Left renal pelvis (tissue), 4 donors: Measurements from ENCODE around the gene GSAP. TPM values are rescaled to one million over a fixed set of nuclear protein-coding genes. Genes with fewer than 3 reads are reported as not detected.

Source experiments
- DNase-seq, 4 donors: peaks; one replicate each; pipeline ENCODE4 v3.0.0-alpha.2; 2013; ENCODE audit warnings: low read depth in 4 of 4, low spot score in 3 of 4
- polyA plus RNA-seq, 4 donors: library from polyadenylated mRNA; unstranded; fragments of 120-200 nt; gene quantifications; one replicate each; pipeline ENCODE4 v1.2.1, GENCODE V29; 2013; ENCODE audit not compliant: insufficient read length in 4 of 4

GSAP gene
- polyA plus RNA-seq, 4 donors = 8.5 to 13.3 (median 12.0) TPM

GRCh38 chr7:77441046-77441445, 24.9 kb upstream of the GSAP start:
- no peak for DNase-seq

- DNase-seq = no peak
Measured at GRCh38 chr7:77439572-77439971, 23.4 kb upstream of the GSAP start.

- no peak for DNase-seq
Measured at GRCh38 chr7:77438131-77438530, 22.0 kb upstream of the GSAP start.

- no peak for DNase-seq
Measured at GRCh38 chr7:77434570-77435275, 18.6 kb upstream of the GSAP start.

GRCh38 chr7:77433901-77434300, 17.8 kb upstream of the GSAP start:
- no peak for DNase-seq

GRCh38 chr7:77430927-77431326, 14.8 kb upstream of the GSAP start:
- no peak for DNase-seq

- DNase-seq = no peak
Measured at GRCh38 chr7:77428777-77429231, 12.7 kb upstream of the GSAP start.

GRCh38 chr7:77427996-77428603, 12.0 kb upstream of the GSAP start:
- no peak for DNase-seq

- no peak for DNase-seq
Measured at GRCh38 chr7:77426521-77427051, 10.4 kb upstream of the GSAP start.

- no peak for DNase-seq
Measured at GRCh38 chr7:77426052-77426404, 9.9 kb upstream of the GSAP start.

- DNase-seq = no peak
Measured at GRCh38 chr7:77425101-77426051, 9.2 kb upstream of the GSAP start.

- DNase-seq = no peak
Measured at GRCh38 chr7:77422500-77422899, 6.4 kb upstream of the GSAP start.

- DNase-seq = no peak
Measured at GRCh38 chr7:77420986-77421672, 5.0 kb upstream of the GSAP start.

GRCh38 chr7:77420438-77420837, 4.3 kb upstream of the GSAP start:
- DNase-seq = no peak

GRCh38 chr7:77419102-77419501, 3.0 kb upstream of the GSAP start:
- DNase-seq = no peak

GRCh38 chr7:77417801-77418200, 1.7 kb upstream of the GSAP start:
- DNase-seq = no peak

GRCh38 chr7:77416621-77417371, 647 bp upstream of the GSAP start:
- no peak for DNase-seq

GRCh38 chr7:77415476-77415822, 700 bp downstream of the GSAP start:
- no peak for DNase-seq

- no peak for DNase-seq
Measured at GRCh38 chr7:77413861-77414424, 2.2 kb downstream of the GSAP start.

- DNase-seq = no peak
Measured at GRCh38 chr7:77413128-77413527, 3.0 kb downstream of the GSAP start.
